T-helper 2 cell treated with Interferon-gamma antibody and Interleukin-4, amounts not matched to agents 5 μg/mL and 100 μg/mL, for 36 hours (primary cell): ENCODE measurements around the gene TCF7L1.
A peak's percentile ranks its signal among the peaks of the same experiment; 100 is the strongest.

Experiments used
- DNase-seq: peaks from one replicate; pipeline ENCODE4 v3.0.0; 2021; ENCODE audit warnings: low spot score
- H3K27ac Mint-ChIP-seq: one replicate; pipeline ENCODE4 v1.8.0; 2021; ENCODE audit warnings: mild to moderate bottlenecking, mixed read lengths
- H3K27me3 Mint-ChIP-seq: one replicate; pipeline ENCODE4 v1.8.0; 2021; ENCODE audit warnings: low read depth, mixed read lengths
- H3K36me3 Mint-ChIP-seq: one replicate; pipeline ENCODE4 v1.8.0; 2021; ENCODE audit warnings: low read depth, mixed read lengths
- H3K4me1 Mint-ChIP-seq: one replicate; pipeline ENCODE4 v1.8.0; 2021; ENCODE audit warnings: low read depth, mixed read lengths
- H3K4me3 Mint-ChIP-seq: one replicate; pipeline ENCODE4 v1.8.0; 2022; ENCODE audit warnings: mild to moderate bottlenecking, moderate library complexity, mixed read lengths
- H3K9me3 Mint-ChIP-seq: one replicate; pipeline ENCODE4 v1.8.0; 2021; ENCODE audit warnings: mixed read lengths

Gene TCF7L1

DNA sequence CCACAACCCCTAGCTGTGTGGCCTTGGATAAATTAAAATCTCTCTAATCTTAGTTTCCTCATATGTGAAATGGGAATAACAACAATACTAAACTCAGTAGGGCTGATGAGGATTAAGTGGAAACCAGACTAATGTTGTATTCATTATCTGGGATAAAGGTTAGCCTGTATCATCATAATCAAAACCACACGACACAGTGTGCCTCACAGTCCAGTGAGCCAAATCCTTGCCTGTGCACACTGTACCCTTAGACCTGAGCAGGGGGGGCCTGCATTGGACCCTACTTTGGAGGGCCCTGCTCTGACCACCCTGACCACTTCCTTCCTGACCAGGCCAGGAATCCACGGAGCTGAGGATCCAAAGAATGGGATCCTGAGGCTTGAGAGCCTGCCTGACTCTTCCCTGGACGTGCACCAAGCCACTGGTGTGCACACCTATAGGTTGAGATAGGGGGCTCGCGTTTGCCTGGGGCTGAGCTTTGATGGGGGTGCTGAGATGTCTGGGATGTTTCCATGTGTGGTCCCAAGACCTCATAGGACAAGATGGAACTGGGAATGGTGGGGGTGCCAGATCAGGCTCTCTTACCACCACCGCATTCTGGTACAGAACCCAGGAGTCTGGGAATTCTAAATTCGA, 124.9 kb downstream of the TCF7L1 start:
- Mint-ChIP-seq H3K27ac (no peak overlapping the region), H3K4me1 (no peaks in the 10 kb centered on the region), H3K36me3 (no peaks in the 10 kb centered on the region), H3K27me3 (no peaks in the 10 kb centered on the region), H3K4me3 (no peak overlapping the region), H3K9me3 (no peaks in the 10 kb centered on the region)
- DNase-seq, result no peak

DNA sequence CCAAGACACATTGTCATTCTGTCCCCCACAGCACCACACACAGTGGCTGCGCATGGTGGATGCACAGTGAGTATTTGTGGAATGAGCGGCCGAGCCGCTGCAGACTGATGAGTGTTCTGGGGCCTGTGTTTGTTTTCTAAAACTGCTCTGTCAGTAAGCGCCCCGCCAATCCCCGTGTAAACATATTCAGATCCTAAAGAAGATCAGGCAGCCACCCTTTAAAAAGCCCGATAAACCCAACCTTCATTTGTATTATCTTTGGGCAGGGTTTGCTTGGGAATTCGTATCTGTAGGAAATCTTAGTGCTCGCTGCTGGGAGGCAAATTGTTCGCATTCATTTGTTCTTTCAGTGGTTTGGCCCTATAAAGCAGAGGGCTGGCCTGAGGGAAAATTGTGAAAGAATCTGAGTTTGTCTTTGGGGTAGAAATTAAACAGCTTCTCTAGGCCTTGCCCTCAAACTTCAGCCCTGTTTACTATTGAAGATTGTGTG, 126.0 kb downstream of the TCF7L1 start:
- Mint-ChIP-seq H3K4me1 (no peaks in the 10 kb centered on the region), H3K36me3 (no peaks in the 10 kb centered on the region)
- DNase-seq, result no peak

DNA sequence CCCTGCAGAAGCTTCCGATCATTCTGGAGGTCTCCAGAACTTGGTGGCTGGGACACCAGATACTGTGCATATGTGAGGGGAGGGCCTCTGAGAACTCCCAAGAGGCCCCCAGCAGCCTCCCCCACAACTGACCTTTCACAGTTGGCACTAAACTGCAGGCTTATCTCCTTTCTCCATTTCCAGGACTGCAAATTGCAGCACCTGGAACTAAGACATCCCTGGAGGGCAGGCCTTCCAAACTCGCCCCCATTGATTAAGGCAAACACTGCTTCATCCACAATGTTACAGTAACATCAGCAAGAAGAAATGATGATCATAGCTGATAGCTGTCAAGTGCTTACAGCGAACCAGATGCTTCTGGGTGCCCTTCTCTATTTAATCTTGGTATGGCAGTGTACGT, 126.7 kb downstream of the TCF7L1 start:
- no peaks in the 10 kb centered on the region for H3K36me3 Mint-ChIP-seq
- H3K27me3 Mint-ChIP-seq, result peaks cover 6% of the 10 kb centered on the region
- H3K4me1 Mint-ChIP-seq, result no peaks in the 10 kb centered on the region
- no peak for DNase-seq
- H3K27ac Mint-ChIP-seq, result no peak overlapping the region
- H3K9me3 Mint-ChIP-seq, result no peaks in the 10 kb centered on the region
- H3K4me3 Mint-ChIP-seq, result no peak overlapping the region

More for the DNA sequence above, 126.0 kb downstream of the TCF7L1 start:
- Mint-ChIP-seq H3K27ac (no peak overlapping the region), H3K9me3 (no peaks in the 10 kb centered on the region), H3K4me3 (no peak overlapping the region), H3K27me3 (peaks cover 5% of the 10 kb centered on the region)

DNA sequence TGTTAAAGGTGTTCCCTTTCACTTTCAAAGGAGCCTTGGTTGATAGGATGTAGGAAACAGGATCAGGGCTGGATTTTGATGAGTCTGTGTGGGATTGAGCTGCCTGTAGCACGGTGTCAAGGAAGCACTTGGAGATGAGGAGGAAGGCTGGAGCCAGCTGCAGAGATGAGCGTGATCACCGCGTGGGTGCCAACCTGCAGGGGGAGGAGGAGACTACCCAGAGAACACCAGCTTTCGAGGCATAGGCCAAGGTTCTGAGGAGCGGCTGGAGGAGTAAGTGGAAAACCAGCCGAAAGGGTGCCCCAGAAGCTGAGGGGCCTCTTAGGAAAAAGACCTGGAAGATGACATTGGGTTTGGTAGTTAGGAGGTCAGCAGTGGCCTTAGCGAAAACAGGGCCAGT, 130.4 kb downstream of the TCF7L1 start:
- Mint-ChIP-seq H3K36me3 (no peaks in the 10 kb centered on the region), H3K4me1 (no peaks in the 10 kb centered on the region)

DNA sequence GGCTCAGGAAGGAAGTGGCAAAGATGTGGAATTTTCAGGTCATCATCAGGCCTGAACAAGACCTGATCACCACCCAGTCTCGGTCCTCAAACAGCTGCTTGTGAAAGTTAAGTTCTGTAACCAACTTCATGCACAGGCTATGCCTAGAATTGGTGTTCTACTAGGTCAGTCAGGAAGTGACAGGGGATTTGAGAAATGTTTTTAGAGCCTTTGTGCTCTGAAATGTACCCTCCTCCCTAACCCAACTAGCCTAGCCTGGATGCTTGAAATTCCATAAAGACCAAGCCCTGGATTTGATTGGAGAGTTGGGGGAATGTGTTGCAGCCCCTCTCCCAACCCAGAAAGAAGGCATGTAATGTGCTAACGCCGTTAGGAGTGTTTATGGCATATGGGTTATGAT, 131.3 kb downstream of the TCF7L1 start:
- H3K9me3 Mint-ChIP-seq, result no peaks in the 10 kb centered on the region
- peaks cover 19% of the 10 kb centered on the region for H3K27me3 Mint-ChIP-seq
- H3K4me1 Mint-ChIP-seq, result no peaks in the 10 kb centered on the region
- no peaks in the 10 kb centered on the region for H3K36me3 Mint-ChIP-seq
- no peak overlapping the region for H3K27ac Mint-ChIP-seq
- no peak for DNase-seq
- H3K4me3 Mint-ChIP-seq, result no peak overlapping the region

More for the DNA sequence above, 130.4 kb downstream of the TCF7L1 start:
- Mint-ChIP-seq H3K27ac (no peak overlapping the region), H3K27me3 (peaks cover 15% of the 10 kb centered on the region), H3K9me3 (no peaks in the 10 kb centered on the region), H3K4me3 (no peak overlapping the region)
- DNase-seq, result no peak

DNA sequence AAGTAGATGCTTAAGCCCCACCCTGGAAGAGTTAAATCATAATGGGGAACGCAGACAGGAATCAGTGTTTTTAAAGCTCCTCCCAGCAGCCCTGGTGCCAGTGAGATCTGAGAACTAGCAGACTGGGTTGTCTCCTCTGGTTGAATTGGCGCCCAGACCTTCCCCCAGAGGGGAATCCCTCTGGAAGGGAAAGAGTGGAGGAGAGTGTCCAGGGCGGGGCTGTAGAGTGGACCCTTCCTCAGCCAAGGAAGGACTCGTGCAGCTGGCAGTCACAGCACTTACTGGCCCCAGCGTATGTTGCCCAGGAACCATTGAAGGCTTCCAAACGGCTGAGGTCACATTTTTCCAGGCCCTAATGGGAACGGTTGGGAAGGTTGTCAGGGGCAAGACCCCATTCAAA, 132.1 kb downstream of the TCF7L1 start:
- H3K9me3 Mint-ChIP-seq, result no peaks in the 10 kb centered on the region
- H3K27ac Mint-ChIP-seq, result no peak overlapping the region
- peaks cover 23% of the 10 kb centered on the region for H3K27me3 Mint-ChIP-seq
- H3K4me3 Mint-ChIP-seq, result no peak overlapping the region
- no peak for DNase-seq
- H3K4me1 Mint-ChIP-seq, result no peaks in the 10 kb centered on the region
- no peaks in the 10 kb centered on the region for H3K36me3 Mint-ChIP-seq

DNA sequence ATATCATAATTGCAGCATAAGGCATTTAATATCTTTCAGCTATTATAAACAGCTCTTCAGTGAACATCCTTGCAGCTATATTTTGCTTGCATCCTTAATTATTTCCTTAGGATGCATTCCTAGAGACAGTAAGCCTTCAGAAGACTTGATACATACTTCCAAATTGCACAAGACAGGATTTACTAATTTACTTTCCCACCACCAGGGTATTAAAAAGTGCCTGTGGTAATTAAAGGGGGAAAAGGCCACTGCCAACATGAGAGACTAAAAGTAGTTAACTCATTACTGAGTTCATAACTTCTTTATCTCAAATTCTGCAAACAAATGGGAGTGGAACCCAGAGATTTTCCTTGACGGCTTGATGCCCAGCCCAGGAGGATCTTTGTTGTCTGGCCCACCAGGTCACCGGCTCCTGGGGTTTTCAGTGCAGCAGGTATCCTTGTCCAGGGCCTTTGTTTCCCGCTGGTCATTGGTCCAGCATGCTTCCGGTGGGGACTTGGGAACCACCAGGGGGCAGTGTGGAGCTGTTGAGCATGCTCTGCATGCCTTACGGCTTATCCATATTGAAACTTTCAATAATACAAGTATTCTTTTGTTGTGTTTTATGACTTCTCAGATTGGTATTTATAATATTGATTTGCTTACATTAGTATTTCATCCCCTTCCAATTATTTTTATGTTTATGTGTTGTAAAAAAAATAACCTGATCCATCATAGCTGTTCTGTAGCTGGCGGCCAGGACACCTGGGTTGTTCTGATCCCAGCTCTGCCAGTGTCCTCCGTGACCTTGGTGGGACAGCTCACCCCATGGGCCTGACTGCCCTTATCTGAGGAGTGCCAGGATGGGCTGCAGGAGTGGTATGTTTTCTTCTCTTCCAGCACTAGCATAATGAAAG, 133.2 kb downstream of the TCF7L1 start:
- Mint-ChIP-seq H3K36me3 (no peaks in the 10 kb centered on the region), H3K27me3 (peaks cover 30% of the 10 kb centered on the region), H3K9me3 (no peaks in the 10 kb centered on the region), H3K27ac (no peak overlapping the region), H3K4me3 (no peak overlapping the region), H3K4me1 (no peaks in the 10 kb centered on the region)
- DNase-seq, result peak; percentile 53

DNA sequence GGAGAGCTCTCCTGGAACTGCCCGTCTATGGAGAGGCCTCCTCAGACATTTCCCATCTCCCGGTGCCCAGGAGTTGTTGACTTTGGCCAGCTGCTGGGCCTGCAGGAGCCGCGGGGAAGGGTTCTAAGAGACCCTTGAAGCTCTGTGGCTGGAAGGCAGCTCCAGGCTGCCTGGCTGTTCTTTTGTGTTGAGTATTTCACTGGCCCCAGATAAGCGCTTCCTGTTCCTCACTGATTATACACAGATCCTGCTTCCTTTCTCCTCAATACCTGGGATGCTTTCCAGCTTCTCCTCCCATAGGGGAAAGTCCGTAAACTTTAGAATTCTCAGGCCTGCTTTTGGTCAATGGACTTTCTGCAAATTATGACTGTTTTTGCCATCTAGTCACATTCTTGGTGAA, 136.8 kb downstream of the TCF7L1 start:
- no peak for DNase-seq
- Mint-ChIP-seq H3K4me1 (no peaks in the 10 kb centered on the region), H3K36me3 (no peaks in the 10 kb centered on the region), H3K27me3 (peaks cover 28% of the 10 kb centered on the region), H3K9me3 (no peaks in the 10 kb centered on the region), H3K27ac (no peak overlapping the region), H3K4me3 (no peak overlapping the region)

DNA sequence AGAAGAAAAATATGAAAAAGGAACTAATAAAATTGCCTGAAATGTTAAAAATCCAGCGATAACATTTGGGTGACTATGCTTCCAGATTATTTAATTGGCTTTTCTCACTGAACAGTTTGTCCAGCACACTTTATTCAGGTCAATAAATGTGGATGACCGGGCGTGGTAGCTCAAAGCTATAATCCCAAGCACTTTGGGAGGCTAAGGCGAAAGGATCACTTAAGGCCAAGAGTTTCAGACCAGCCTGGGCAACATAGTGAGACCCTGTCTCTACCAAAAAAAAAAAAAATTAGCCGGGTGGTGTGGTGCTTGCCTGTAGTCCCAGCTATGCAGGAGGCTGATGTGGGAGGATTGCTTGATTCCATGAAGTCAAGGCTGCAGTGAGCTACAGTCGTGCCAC, 139.2 kb downstream of the TCF7L1 start:
- Mint-ChIP-seq H3K9me3 (no peaks in the 10 kb centered on the region), H3K36me3 (no peaks in the 10 kb centered on the region), H3K4me1 (no peaks in the 10 kb centered on the region), H3K27ac (no peak overlapping the region), H3K4me3 (no peak overlapping the region), H3K27me3 (peaks cover 24% of the 10 kb centered on the region)
- no peak for DNase-seq

DNA sequence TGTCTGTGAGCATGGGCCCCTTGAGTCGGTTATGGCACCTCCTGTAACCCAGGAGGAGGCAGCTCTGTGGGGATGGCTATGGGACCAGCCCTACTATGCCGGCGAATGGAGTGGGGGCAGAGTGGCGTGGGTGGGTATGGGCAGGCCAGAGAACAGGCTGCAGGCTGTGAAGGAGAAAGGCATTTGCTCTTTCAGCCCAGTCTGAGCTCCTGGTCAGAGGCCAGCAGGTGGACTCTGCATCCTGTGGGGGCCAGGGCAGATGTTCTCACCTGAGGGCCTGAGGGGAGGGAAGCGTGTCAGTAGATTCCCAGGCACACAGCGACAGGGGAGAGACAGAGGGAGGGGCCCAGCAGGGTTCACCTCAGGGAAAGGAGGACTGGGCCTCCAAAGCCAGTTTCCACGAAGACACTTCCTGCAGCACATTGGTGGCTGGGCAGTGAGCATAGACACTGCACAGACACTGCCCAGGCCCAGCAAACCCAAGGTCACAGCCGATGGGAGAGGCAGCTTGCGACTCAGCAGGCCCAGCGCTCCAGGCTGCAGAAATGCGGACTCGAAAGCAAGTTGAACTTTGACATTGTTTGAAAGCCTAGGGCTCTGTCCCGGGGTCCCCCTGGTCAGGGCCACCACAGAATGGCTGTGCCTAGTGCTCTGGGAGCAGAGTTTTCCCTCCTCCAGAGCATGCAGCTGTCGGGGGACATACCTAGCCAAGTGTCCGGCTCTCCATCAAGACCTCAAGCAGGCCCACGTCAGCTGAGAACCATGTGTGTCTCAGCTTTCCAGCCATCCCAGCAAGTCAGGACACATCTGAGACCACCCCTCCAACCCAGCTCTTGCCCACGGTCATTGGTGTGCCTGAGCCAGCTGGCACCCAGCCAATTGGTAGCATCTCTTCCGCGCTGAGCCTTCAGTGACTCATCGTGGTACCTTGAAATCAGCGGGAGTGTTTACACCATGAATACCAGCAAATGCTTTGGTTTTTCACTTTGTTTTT, 140.8 kb downstream of the TCF7L1 start:
- Mint-ChIP-seq H3K27me3 (peaks cover 18% of the 10 kb centered on the region), H3K27ac (no peak overlapping the region), H3K9me3 (no peaks in the 10 kb centered on the region), H3K36me3 (no peaks in the 10 kb centered on the region), H3K4me1 (no peaks in the 10 kb centered on the region), H3K4me3 (no peak overlapping the region)
- no peak for DNase-seq

DNA sequence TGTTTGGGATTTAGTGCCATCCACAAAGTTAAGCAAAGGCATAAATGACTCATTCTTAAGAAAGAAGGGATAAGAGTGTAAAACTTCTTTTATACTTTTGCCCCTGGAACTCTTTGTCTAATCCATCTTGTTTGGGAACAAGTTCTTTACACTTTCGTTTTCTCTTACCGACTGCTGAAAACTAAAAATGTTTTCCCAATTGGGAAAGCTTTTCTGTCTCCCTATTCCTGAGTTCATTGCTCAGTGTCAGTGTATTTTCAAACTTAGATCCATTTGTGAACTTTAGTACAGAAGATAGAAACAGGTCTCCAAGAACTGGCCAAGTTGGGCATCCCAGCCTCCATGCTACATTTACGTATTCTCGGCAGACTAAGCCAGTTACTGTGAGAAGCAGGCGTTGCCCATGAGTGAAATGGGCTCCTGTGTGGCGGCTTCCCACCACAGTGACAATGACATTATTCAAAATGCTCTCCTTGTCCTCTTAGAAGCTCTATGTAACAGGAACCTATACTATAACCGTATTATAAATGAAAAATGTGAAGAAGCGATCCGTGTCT, 142.9 kb downstream of the TCF7L1 start:
- no peak overlapping the region for H3K4me3 Mint-ChIP-seq
- peaks cover 17% of the 10 kb centered on the region for H3K27me3 Mint-ChIP-seq
- no peak overlapping the region for H3K27ac Mint-ChIP-seq
- no peaks in the 10 kb centered on the region for H3K4me1 Mint-ChIP-seq
- no peaks in the 10 kb centered on the region for H3K36me3 Mint-ChIP-seq
- no peak for DNase-seq
- H3K9me3 Mint-ChIP-seq, result no peaks in the 10 kb centered on the region

DNA sequence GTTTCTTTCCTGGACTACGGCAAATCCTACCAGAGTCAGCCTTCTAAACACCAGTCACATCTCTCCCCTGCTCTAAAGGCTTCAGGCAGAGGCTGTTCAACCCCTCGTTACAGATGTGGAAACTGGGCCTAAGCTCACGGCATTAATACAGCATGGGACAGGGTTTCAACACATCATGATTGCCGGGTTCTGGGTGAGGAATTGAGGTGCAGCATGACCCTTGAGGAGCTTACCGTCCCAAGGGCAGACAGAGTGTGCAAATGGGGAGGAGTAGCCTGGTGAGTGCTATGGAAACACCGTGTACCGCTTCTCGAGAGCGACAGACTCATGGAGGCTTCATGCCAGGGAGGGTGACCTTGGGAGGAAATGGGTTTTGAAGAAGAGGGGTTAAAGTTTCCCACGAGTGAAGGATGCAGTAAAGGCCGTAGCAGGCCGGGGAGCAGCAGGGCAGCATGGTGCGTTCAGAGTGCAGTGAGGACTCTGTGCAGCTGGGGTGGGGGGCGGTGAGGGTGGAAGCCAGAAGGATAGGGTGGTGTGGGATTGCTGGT, 143.5 kb downstream of the TCF7L1 start:
- Mint-ChIP-seq H3K4me3 (no peak overlapping the region), H3K4me1 (no peaks in the 10 kb centered on the region), H3K9me3 (no peaks in the 10 kb centered on the region), H3K27ac (no peak overlapping the region), H3K27me3 (peaks cover 14% of the 10 kb centered on the region), H3K36me3 (no peaks in the 10 kb centered on the region)
- DNase-seq, result no peak

DNA sequence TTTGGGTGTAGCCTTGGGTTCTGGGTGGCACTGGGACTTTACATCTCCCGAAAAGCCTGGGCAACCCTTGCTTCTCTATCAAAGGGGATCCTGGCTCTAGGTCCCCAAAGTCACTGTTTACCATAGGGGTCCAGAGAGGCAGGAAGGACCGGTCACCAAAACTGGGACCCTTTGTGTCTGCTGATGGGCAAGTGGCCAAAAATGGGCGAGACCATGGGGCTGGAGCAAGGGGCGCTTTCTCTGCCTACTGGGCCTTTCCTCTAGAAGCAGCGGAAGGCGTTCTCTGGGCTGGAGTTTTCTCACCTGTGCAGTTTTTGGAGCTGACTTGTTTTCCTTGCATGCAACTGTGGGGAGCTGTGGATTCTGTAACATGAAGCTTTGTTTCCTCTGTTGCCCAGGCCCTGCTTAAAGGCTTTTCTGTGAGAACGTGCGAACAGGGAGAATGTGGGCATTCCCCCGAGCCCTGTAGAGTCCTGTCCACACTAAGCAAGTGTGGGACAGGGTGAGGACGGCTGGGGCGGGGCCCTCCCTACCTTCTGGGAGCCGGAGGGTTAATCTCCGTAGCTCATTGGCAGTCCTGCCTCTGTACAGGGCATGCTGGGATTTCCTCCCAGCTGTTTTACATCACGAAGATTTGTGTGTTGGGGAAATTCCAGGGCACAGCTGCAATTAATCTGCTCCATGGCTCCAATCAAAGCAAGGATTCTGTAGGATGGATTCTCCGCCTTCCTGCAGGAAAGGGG, 144.4 kb downstream of the TCF7L1 start:
- DNase-seq, result no peak
- Mint-ChIP-seq H3K27ac (no peak overlapping the region), H3K27me3 (peaks cover 12% of the 10 kb centered on the region), H3K36me3 (no peaks in the 10 kb centered on the region), H3K4me3 (no peak overlapping the region), H3K4me1 (no peaks in the 10 kb centered on the region), H3K9me3 (no peaks in the 10 kb centered on the region)
